OCI-LY1 (cell line): ENCODE results near the gene RBBP4.

Experiments used
- H2AFZ ChIP-seq: fragments of 200-600 bp; sonication (generic), shearing (Covaris generic); 2 replicates; pipeline ENCODE4 v1.6.0; 2014; ENCODE audit warnings: antibody characterized with exemption, mild to moderate bottlenecking, low read length
- H3F3A ChIP-seq: fragments of 200-600 bp; sonication (generic), shearing (Covaris generic); 2 replicates; pipeline ENCODE4 v1.6.0; 2014; ENCODE audit warnings: mild to moderate bottlenecking, antibody characterized with exemption, low read length, moderate library complexity; ENCODE audit not compliant: insufficient read depth
- H3K27ac ChIP-seq: fragments of 200-600 bp; sonication (generic); 2 replicates; pipeline ENCODE4 v1.5.1; 2014; ENCODE audit warnings: low read length, mixed run types, mild to moderate bottlenecking, low read depth; ENCODE audit not compliant: poor library complexity, severe bottlenecking
- H3K27me3 ChIP-seq: fragments of 200-600 bp; sonication (generic); 2 replicates; pipeline ENCODE4 v1.6.0; 2014; ENCODE audit warnings: antibody characterized with exemption, mild to moderate bottlenecking, low read length, moderate library complexity; ENCODE audit not compliant: insufficient read depth
- H3K36me3 ChIP-seq: fragments of 200-600 bp; sonication (generic); 2 replicates; pipeline ENCODE4 v1.6.1; 2014; ENCODE audit warnings: mild to moderate bottlenecking, antibody characterized with exemption, low read length, moderate library complexity, mixed read lengths; ENCODE audit not compliant: insufficient read depth
- H3K4me1 ChIP-seq: fragments of 200-600 bp; sonication (generic); 2 replicates; pipeline ENCODE4 v1.5.1; 2014; ENCODE audit warnings: mild to moderate bottlenecking, low read length, moderate library complexity; ENCODE audit not compliant: insufficient read depth, severe bottlenecking
- H3K4me2 ChIP-seq: fragments of 200-600 bp; sonication (generic), shearing (Covaris generic); 2 replicates; pipeline ENCODE4 v1.6.1; 2014; ENCODE audit warnings: low read length
- H3K4me3 ChIP-seq: fragments of 200-600 bp; sonication (generic); 2 replicates; pipeline ENCODE4 v1.5.1; 2014; ENCODE audit warnings: low read length, low read depth, mild to moderate bottlenecking, mixed read lengths; ENCODE audit not compliant: poor library complexity, severe bottlenecking
- H3K79me2 ChIP-seq: fragments of 200-600 bp; shearing (Covaris generic); 2 replicates; pipeline ENCODE4 v1.6.1; 2016; ENCODE audit warnings: mixed run types, low read length, mixed read lengths; ENCODE audit not compliant: insufficient read depth
- H3K9ac ChIP-seq: fragments of 200-600 bp; sonication (generic), shearing (Covaris generic); 2 replicates; pipeline ENCODE4 v1.6.1; 2014; ENCODE audit warnings: mild to moderate bottlenecking, low read length, mixed read lengths
- H3K9me2 ChIP-seq: fragments of 200-600 bp; sonication (generic), shearing (Covaris generic); 2 replicates; pipeline ENCODE4 v1.6.1; 2014; ENCODE audit warnings: low read depth, mild to moderate bottlenecking, low read length, mixed read lengths
- H3K9me3 ChIP-seq: fragments of 200-600 bp; shearing (Covaris generic); 2 replicates; pipeline ENCODE4 v1.6.1; 2014; ENCODE audit warnings: low read length, mixed read lengths
- H4K20me1 ChIP-seq: fragments of 200-600 bp; sonication (generic), shearing (Covaris generic); 2 replicates; pipeline ENCODE4 v1.6.0; 2016; ENCODE audit warnings: mild to moderate bottlenecking, low read length; ENCODE audit not compliant: insufficient read depth
- EZH2 ChIP-seq: fragments of 200-600 bp; sonication (generic), shearing (Covaris generic); IDR thresholded peaks from 2 replicates; pipeline ENCODE4 v1.8.0; 2017; ENCODE audit warnings: borderline replicate concordance, mixed run types, mild to moderate bottlenecking, antibody characterized with exemption, low read length, moderate library complexity, mixed read lengths
- TF ChIP-seq, protein P1 (sequence below): fragments of 200-600 bp; sonication (generic), shearing (Covaris generic); IDR thresholded peaks from 2 replicates; pipeline ENCODE4 v1.5.1; 2017; ENCODE audit warnings: mild to moderate bottlenecking, antibody characterized with exemption, low read length, moderate library complexity, mixed read lengths

RBBP4 gene

DNA sequence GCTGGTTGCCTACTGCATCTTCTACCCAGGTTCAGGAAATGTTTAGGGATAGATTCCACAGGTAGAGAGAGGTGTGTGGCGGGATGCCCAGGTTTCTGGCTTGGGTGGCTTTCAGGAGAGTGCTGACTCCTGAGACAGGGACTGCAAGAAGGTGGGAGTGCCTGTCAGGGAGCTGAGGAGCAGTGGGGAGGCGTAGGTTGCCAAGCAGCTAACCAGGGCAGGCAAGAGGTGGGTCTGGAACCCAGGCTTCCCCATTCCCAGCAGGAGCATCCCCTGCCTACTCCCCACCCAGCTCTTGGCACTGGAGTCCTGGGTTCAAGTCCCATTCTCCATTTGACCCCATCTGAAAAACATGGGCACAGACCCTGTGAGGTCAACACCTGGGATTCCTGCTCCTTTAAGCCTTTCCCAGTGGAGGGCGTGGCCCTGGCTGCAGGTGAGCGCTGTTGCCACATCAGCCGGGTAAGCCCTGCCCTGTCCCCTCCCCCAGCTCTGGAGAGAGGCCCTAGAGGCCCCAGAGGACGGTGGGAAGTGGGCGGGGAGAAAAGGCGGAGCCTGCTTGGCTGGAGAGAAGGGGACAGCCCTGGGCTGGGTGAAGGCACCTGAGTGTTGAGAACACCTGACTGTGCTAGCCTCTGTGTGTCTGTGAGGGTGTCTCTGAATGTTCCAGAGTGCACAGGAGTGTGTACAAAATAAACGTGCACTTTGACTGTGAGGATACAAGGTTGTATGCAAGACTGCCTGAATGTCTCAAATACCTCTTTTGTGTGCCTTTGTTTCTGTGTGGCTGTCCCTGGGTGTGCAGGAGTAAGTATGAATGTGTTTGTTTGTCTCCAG, 65.5 kb downstream of the RBBP4 start:
- no peak for TF ChIP-seq EZH2
- TF ChIP-seq, protein P1, sequence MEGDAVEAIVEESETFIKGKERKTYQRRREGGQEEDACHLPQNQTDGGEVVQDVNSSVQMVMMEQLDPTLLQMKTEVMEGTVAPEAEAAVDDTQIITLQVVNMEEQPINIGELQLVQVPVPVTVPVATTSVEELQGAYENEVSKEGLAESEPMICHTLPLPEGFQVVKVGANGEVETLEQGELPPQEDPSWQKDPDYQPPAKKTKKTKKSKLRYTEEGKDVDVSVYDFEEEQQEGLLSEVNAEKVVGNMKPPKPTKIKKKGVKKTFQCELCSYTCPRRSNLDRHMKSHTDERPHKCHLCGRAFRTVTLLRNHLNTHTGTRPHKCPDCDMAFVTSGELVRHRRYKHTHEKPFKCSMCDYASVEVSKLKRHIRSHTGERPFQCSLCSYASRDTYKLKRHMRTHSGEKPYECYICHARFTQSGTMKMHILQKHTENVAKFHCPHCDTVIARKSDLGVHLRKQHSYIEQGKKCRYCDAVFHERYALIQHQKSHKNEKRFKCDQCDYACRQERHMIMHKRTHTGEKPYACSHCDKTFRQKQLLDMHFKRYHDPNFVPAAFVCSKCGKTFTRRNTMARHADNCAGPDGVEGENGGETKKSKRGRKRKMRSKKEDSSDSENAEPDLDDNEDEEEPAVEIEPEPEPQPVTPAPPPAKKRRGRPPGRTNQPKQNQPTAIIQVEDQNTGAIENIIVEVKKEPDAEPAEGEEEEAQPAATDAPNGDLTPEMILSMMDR, result no peak
- Histone ChIP-seq H2AFZ (no peak overlapping the region), H3K27ac (no peak overlapping the region), H3K9me3 (no peaks in the 10 kb centered on the region), H3K79me2 (no peaks in the 10 kb centered on the region), H3K9ac (no peak overlapping the region; the same call in 1 of the 2 replicates), H3K36me3 (no peaks in the 10 kb centered on the region), H3K4me3 (no peak overlapping the region), H4K20me1 (no peaks in the 10 kb centered on the region), H3K9me2 (no peaks in the 10 kb centered on the region), H3K4me2 (peak overlapping the region; percentile 30), H3K27me3 (0 out of 2 replicates have a peak, but pooled peaks cover 4% of the 10 kb centered on the region), H3K4me1 (peaks cover 20% of the 10 kb centered on the region), H3F3A (no peaks in the 10 kb centered on the region)

DNA sequence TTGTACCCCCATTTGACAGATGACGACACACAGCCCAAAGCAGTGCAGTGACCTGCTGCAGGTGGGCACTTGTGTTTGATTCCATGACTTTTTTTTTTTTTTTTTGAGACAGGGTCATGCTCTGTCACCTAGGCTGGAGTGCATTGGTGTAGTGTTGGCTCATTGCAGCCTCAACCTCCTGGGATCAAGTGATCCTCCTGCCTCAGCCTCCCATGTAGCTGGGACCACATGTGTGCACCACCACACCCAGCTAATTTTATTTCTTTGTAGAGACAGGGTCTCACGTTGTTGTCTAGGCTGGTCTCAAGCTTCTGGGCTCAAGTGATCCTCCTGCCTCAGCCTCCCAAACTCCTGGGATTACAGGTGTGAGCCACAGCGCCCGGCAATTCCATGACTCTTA, 66.5 kb downstream of the RBBP4 start:
- 0 out of 2 replicates have a peak, but pooled peaks cover 4% of the 10 kb centered on the region for H3K27me3 ChIP-seq
- H2AFZ ChIP-seq, result no peak overlapping the region
- H3K9me2 ChIP-seq, result no peaks in the 10 kb centered on the region
- H3K9me3 ChIP-seq, result no peaks in the 10 kb centered on the region
- H4K20me1 ChIP-seq, result no peaks in the 10 kb centered on the region
- H3K4me3 ChIP-seq, result no peak overlapping the region
- no peaks in the 10 kb centered on the region for H3K79me2 ChIP-seq
- no peak overlapping the region for H3K9ac ChIP-seq
- peaks cover 11% of the 10 kb centered on the region for H3K4me1 ChIP-seq
- TF ChIP-seq, protein P1, result no peak
- no peaks in the 10 kb centered on the region for H3F3A ChIP-seq
- no peaks in the 10 kb centered on the region for H3K36me3 ChIP-seq
- no peak overlapping the region for H3K4me2 ChIP-seq
- H3K27ac ChIP-seq, result no peak overlapping the region

DNA sequence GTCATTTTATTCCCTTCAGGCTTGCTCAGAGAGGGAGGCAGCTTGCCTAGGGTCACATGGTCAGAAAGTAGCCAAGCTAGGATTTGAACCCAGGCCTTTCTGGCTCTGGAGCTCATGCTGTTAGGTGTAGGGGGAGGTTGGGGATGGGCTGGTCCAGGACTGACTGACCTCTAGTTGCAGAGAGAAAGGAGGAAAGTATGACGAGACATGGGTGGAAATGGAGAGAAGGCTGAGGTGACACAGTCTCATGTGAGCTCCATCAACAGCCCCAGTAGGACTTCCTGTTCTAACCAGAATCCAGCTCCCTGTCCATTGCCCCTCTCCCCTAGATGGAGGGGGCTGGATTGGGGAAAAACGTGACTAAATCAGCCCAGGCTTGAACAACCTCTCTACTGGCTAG, 67.0 kb downstream of the RBBP4 start:
- Histone ChIP-seq H3K4me1 (peaks cover 9% of the 10 kb centered on the region), H3K27me3 (0 out of 2 replicates have a peak, but pooled peaks cover 4% of the 10 kb centered on the region), H4K20me1 (no peaks in the 10 kb centered on the region), H3F3A (no peaks in the 10 kb centered on the region), H3K4me3 (no peak overlapping the region), H3K4me2 (no peak overlapping the region), H3K9me2 (no peaks in the 10 kb centered on the region), H3K36me3 (no peaks in the 10 kb centered on the region), H3K79me2 (no peaks in the 10 kb centered on the region), H2AFZ (no peak overlapping the region), H3K9ac (no peak overlapping the region), H3K9me3 (no peaks in the 10 kb centered on the region), H3K27ac (no peak overlapping the region)
- TF ChIP-seq EZH2, result no peak
- TF ChIP-seq, protein P1, result no peak
